Hepatocyte (in vitro differentiated cells): ENCODE results near the gene UTRN. TPM values are rescaled to one million over a fixed set of nuclear protein-coding genes. Genes with fewer than 3 reads are reported as not detected.

ENCODE experiments used
- DNase-seq: peaks from one replicate; pipeline ENCODE4 v3.0.0-alpha.2; 2016; ENCODE audit warnings: low spot score
- H2AFZ ChIP-seq: fragments of 200-600 bp; sonication (generic); 2 replicates; pipeline ENCODE4 v1.6.0; 2016; ENCODE audit warnings: antibody characterized with exemption, mild to moderate bottlenecking
- H3K27ac ChIP-seq: fragments of 200-600 bp; sonication (generic); 2 replicates; pipeline ENCODE4 v1.5.1; 2016; ENCODE audit warnings: mild to moderate bottlenecking
- H3K27me3 ChIP-seq: fragments of 200-600 bp; sonication (generic); 2 replicates; pipeline ENCODE4 v1.6.1; 2016
- H3K36me3 ChIP-seq: fragments of 200-600 bp; sonication (generic); replicated peaks from 2 replicates; pipeline ENCODE4 v1.5.1; 2016; ENCODE audit warnings: low read depth; ENCODE audit not compliant: insufficient read depth
- H3K4me1 ChIP-seq: fragments of 200-600 bp; sonication (generic); 2 replicates; pipeline ENCODE4 v1.5.1; 2016; ENCODE audit warnings: mild to moderate bottlenecking, moderate library complexity; ENCODE audit not compliant: insufficient read depth
- H3K4me2 ChIP-seq: fragments of 200-600 bp; sonication (generic); 2 replicates; pipeline ENCODE4 v1.6.0; 2016
- H3K4me3 ChIP-seq: fragments of 200-600 bp; sonication (generic); 2 replicates; pipeline ENCODE4 v1.5.1; 2016; ENCODE audit warnings: mild to moderate bottlenecking
- H3K79me2 ChIP-seq: fragments of 200-600 bp; sonication (generic); 2 replicates; pipeline ENCODE4 v1.6.0; 2017; ENCODE audit warnings: mild to moderate bottlenecking
- H3K9me2 ChIP-seq: fragments of 200-600 bp; sonication (generic); replicated peaks from 2 replicates; pipeline ENCODE4 v1.6.0; 2017; ENCODE audit warnings: mild to moderate bottlenecking; ENCODE audit not compliant: insufficient read depth
- H3K9me3 ChIP-seq: fragments of 200-600 bp; sonication (generic); 2 replicates; pipeline ENCODE4 v1.5.1; 2016; ENCODE audit warnings: low read depth, mild to moderate bottlenecking
- H4K20me1 ChIP-seq: fragments of 200-600 bp; sonication (generic); 2 replicates; pipeline ENCODE4 v1.6.0; 2016; ENCODE audit warnings: mild to moderate bottlenecking; ENCODE audit not compliant: insufficient read depth, poor library complexity, severe bottlenecking
- EZH2 ChIP-seq: fragments of 200-600 bp; sonication (generic); IDR thresholded peaks from 2 replicates; pipeline ENCODE4 v1.6.1; 2016; ENCODE audit warnings: antibody characterized with exemption, mild to moderate bottlenecking, borderline replicate concordance
- EZH2phosphoT487 ChIP-seq: fragments of 200-600 bp; sonication (generic); IDR thresholded peaks from one replicate; pipeline ENCODE4 v1.6.1; 2018; ENCODE audit warnings: antibody characterized with exemption, mild to moderate bottlenecking, low read depth, moderate library complexity; ENCODE audit not compliant: unreplicated experiment, severe bottlenecking
- WGBS: methylation state at CpG from one replicate; pipeline ENCODE4 v1.1.6; 2016; ENCODE audit warnings: low lambda C conversion rate; ENCODE audit errors: missing lambda C conversion rate; 5-methylcytosine and 5-hydroxymethylcytosine counted together
- polyA plus RNA-seq: library from polyadenylated mRNA; unstranded; fragments of >200 nt; fragmentation: Nextera tagmentation; extraction: Ambion mirVana; gene quantifications from 2 replicates; pipeline ENCODE4 v1.2.1, GENCODE V29; 2016
- total RNA-seq: library from RNA; depleted of rRNA; stranded (reverse); fragments of >200 nt; gene quantifications from 2 replicates; pipeline ENCODE4 v1.2.3, GENCODE V29; 2014
- TF ChIP-seq, protein P1 (sequence below): fragments of 200-600 bp; sonication (generic); IDR thresholded peaks from 2 replicates; pipeline ENCODE4 v1.5.1; 2016; ENCODE audit warnings: antibody characterized with exemption, mild to moderate bottlenecking; ENCODE audit not compliant: poor library complexity

The UTRN gene
- total and polyA plus RNA-seq, 2 experiments from 2014 or later = 33.1 to 112 TPM

DNA sequence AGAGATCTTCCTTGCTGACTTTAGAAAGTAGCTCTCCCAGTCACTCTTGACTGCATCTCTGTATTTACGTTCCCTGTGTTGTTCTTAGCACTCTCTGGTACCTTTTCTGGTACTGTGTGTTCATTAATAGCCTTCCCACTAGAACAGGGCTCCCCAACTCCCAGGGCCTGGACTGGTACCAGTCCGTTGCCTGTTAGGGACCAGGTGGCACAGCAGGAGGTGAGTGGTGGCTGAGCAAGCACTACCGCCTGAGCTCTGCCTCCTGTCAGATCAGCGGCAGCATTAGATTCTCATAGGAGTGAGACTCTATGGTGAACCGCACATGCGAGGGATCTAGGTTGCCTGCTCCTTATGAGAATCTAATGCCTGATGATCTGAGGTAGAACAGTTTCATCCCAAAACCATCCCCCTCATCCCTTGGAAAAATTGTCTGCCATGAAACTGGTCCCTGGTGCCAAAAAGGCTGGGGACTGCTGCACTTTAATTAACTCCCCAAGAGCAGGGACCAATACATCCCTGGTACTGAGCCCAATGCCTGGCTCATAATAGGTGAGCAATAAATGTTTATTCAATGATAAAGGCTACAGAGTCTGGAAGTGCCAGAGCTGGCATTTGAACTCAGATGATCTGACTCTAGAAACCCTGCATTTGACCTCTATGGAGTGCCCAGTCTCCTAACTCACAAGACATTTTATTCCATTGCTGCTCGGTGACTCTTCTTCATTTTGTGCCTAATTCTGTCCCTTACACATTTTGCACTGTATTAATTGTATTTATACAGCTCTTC is 11.0 kb downstream of the UTRN start:
- no peak overlapping the region for H2AFZ ChIP-seq
- H3K27ac ChIP-seq = peak overlapping the region; percentile 83
- TF ChIP-seq, protein P1, sequence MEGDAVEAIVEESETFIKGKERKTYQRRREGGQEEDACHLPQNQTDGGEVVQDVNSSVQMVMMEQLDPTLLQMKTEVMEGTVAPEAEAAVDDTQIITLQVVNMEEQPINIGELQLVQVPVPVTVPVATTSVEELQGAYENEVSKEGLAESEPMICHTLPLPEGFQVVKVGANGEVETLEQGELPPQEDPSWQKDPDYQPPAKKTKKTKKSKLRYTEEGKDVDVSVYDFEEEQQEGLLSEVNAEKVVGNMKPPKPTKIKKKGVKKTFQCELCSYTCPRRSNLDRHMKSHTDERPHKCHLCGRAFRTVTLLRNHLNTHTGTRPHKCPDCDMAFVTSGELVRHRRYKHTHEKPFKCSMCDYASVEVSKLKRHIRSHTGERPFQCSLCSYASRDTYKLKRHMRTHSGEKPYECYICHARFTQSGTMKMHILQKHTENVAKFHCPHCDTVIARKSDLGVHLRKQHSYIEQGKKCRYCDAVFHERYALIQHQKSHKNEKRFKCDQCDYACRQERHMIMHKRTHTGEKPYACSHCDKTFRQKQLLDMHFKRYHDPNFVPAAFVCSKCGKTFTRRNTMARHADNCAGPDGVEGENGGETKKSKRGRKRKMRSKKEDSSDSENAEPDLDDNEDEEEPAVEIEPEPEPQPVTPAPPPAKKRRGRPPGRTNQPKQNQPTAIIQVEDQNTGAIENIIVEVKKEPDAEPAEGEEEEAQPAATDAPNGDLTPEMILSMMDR = no peak
- TF ChIP-seq EZH2phosphoT487 = no peak
- no peak for TF ChIP-seq EZH2
- H3K27me3 ChIP-seq = no peaks in the 10 kb centered on the region
- no peaks in the 10 kb centered on the region for H3K36me3 ChIP-seq
- H3K4me1 ChIP-seq = peaks cover 21% of the 10 kb centered on the region
- 98% methylated on average over 7 of the region's 7 CpGs for WGBS
- DNase-seq = no peak
- H3K9me3 ChIP-seq = no peaks in the 10 kb centered on the region
- H4K20me1 ChIP-seq = no peaks in the 10 kb centered on the region
- no peak overlapping the region for H3K4me3 ChIP-seq
- no peaks in the 10 kb centered on the region for H3K9me2 ChIP-seq
- peak overlapping the region; percentile 68 for H3K4me2 ChIP-seq
- H3K79me2 ChIP-seq = peaks cover 61% of the 10 kb centered on the region

DNA sequence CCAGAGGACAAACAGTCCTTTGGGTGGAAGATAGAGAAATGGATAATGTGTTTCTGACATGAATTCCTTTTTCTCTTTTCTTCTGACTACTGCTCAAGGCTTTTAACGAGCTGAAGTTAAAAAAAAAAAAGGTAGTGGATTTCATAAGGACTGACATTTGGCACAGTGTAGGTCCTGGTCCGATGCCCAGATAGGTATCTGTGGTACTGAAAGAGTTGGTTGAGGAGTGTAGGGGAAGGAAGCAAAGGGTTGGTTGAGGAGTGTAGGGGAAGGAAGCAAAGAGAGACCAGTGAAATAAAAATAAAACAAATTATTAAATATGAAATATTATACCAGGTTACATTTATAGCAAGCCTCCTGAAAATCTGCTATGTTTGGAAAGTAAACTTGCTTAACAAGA is 11.8 kb downstream of the UTRN start:
- no peaks in the 10 kb centered on the region for H4K20me1 ChIP-seq
- H3K4me3 ChIP-seq = no peak overlapping the region
- H3K79me2 ChIP-seq = peaks cover 59% of the 10 kb centered on the region
- WGBS = 75% methylated on average over 2 of the region's 2 CpGs
- no peak for DNase-seq
- no peaks in the 10 kb centered on the region for H3K9me3 ChIP-seq
- peak overlapping the region; percentile 43 for H2AFZ ChIP-seq
- no peaks in the 10 kb centered on the region for H3K27me3 ChIP-seq
- peak overlapping the region; percentile 68 for H3K4me2 ChIP-seq
- H3K4me1 ChIP-seq = peaks cover 21% of the 10 kb centered on the region
- TF ChIP-seq, protein P1 = no peak
- no peak for TF ChIP-seq EZH2phosphoT487
- peak overlapping the region; percentile 83 for H3K27ac ChIP-seq
- H3K9me2 ChIP-seq = no peaks in the 10 kb centered on the region
- no peaks in the 10 kb centered on the region for H3K36me3 ChIP-seq

DNA sequence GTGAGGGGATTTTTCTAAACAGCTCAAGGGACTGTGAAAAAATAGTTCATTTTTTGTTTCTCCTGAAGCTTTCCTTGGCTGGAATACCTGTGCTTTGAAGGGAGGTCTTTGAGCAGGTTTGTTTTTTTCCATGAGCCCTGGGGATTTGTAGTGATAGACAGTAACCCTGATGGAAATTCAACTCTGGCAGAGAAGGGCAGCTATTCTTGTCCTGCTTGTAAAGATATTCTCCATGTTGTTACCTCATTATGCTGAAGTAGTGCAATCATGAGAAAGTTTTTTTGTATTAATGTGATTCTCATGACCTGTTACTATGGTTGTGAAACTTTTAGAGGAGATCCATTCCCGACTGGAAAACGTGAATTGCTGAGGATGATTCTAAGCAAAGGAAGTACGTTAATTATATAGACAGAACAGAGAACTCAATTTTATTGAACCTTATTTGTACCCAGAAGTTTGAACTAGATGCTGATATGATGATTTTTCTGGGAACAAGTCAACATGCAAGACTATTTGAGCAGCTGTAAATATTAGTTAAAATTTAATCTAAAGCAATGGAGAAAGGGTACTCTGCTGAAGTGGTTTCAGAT is 12.5 kb downstream of the UTRN start:
- H4K20me1 ChIP-seq = no peaks in the 10 kb centered on the region
- H3K4me2 ChIP-seq = peak overlapping the region; percentile 68
- no peaks in the 10 kb centered on the region for H3K9me3 ChIP-seq
- H3K36me3 ChIP-seq = no peaks in the 10 kb centered on the region
- peak overlapping the region; percentile 83 for H3K27ac ChIP-seq
- peaks cover 21% of the 10 kb centered on the region for H3K4me1 ChIP-seq
- H2AFZ ChIP-seq = peak overlapping the region; percentile 43
- H3K27me3 ChIP-seq = no peaks in the 10 kb centered on the region
- WGBS = 43% methylated on average over 3 of the region's 3 CpGs
- DNase-seq = no peak
- peak overlapping the region; percentile 11 for H3K4me3 ChIP-seq
- TF ChIP-seq EZH2phosphoT487 (no peak), EZH2 (no peak)
- TF ChIP-seq, protein P1 = no peak
- peaks cover 59% of the 10 kb centered on the region for H3K79me2 ChIP-seq
- H3K9me2 ChIP-seq = no peaks in the 10 kb centered on the region
